Measurements from ENCODE around the gene KNSTRN.

The KNSTRN gene

GRCh38 chr15:40366457-40367370 is 15.8 kb upstream of the KNSTRN start:
- no peak for DNase-seq

- no peak for DNase-seq
These were observed 15.2 kb upstream of the KNSTRN start for GRCh38 chr15:40367371-40367685.

- DNase-seq = peak; percentile 92
These were observed 14.6 kb upstream of the KNSTRN start for GRCh38 chr15:40367686-40368611.

GRCh38 chr15:40368719-40369473 is 13.6 kb upstream of the KNSTRN start:
- no peak for DNase-seq

GRCh38 chr15:40369474-40369869 is 13.0 kb upstream of the KNSTRN start:
- DNase-seq = no peak

- no peak for DNase-seq
These were observed 12.6 kb upstream of the KNSTRN start for GRCh38 chr15:40369971-40370370.

- DNase-seq = peak; percentile 47
These were observed 9.5 kb upstream of the KNSTRN start for GRCh38 chr15:40372981-40373380.

- no peak for DNase-seq
These were observed 4.9 kb upstream of the KNSTRN start for GRCh38 chr15:40377606-40378005.

- no peak for DNase-seq
These were observed 3.1 kb upstream of the KNSTRN start for GRCh38 chr15:40379374-40379773.

- DNase-seq = peak; percentile 87
These were observed 2.7 kb upstream of the KNSTRN start for GRCh38 chr15:40379853-40380252.

- no peak for DNase-seq
These were observed 1.9 kb upstream of the KNSTRN start for GRCh38 chr15:40380636-40381035.

GRCh38 chr15:40381818-40382529 is 547 bp upstream of the KNSTRN start:
- DNase-seq = no peak

GRCh38 chr15:40386480-40386879 is 4.0 kb downstream of the KNSTRN start:
- DNase-seq = no peak

- peak; percentile 94 for DNase-seq
These were observed 6.7 kb downstream of the KNSTRN start for GRCh38 chr15:40388941-40389823.

- DNase-seq = no peak
These were observed 7.5 kb downstream of the KNSTRN start for GRCh38 chr15:40389824-40390595.

GRCh38 chr15:40392986-40393948 is 10.7 kb downstream of the KNSTRN start:
- DNase-seq = no peak

GRCh38 chr15:40397688-40398412 is 15.3 kb downstream of the KNSTRN start:
- DNase-seq = no peak

- DNase-seq = peak; percentile 79
These were observed 15.9 kb downstream of the KNSTRN start for GRCh38 chr15:40398413-40398873.
